Neural cell (in vitro differentiated cells): ENCODE data around the gene FAM216B. TPM values are rescaled to one million over a fixed set of nuclear protein-coding genes. Genes with fewer than 3 reads are reported as not detected.

ENCODE experiments used
- H2AFZ ChIP-seq: fragments of 200-600, 300-800 bp; sonication (generic), shearing (Covaris generic); 2 replicates; pipeline ENCODE4 v1.6.0; 2014; ENCODE audit warnings: low read depth, mild to moderate bottlenecking, antibody characterized with exemption, low read length, moderate library complexity
- H3F3A ChIP-seq: fragments of 200-600 bp; shearing (Covaris generic); 2 replicates; pipeline ENCODE4 v1.6.1; 2016; ENCODE audit warnings: mild to moderate bottlenecking, moderate library complexity, mixed read lengths, antibody characterized with exemption, low read length; ENCODE audit not compliant: insufficient read depth, poor library complexity, severe bottlenecking
- H3K27ac ChIP-seq: fragments of 200-600, 300-800 bp; sonication (generic), shearing (Covaris generic); 2 replicates; pipeline ENCODE4 v1.5.1; 2014; ENCODE audit warnings: mild to moderate bottlenecking, low read length, moderate library complexity
- H3K27me3 ChIP-seq: fragments of 300-800, 200-600 bp; sonication (generic), shearing (Covaris generic); 2 replicates; pipeline ENCODE4 v1.6.0; 2014; ENCODE audit warnings: mild to moderate bottlenecking, low read depth, low read length, moderate library complexity; ENCODE audit not compliant: insufficient read depth
- H3K36me3 ChIP-seq: fragments of 300-800, 200-600 bp; sonication (generic), shearing (Covaris generic); 2 replicates; pipeline ENCODE4 v1.5.1; 2014; ENCODE audit warnings: mild to moderate bottlenecking, antibody characterized with exemption, low read length, moderate library complexity; ENCODE audit not compliant: insufficient read depth
- H3K4me2 ChIP-seq: fragments of 300-800, 200-600 bp; sonication (generic), shearing (Covaris generic); 2 replicates; pipeline ENCODE4 v1.6.0; 2014; ENCODE audit warnings: mild to moderate bottlenecking, low read length
- H3K4me3 ChIP-seq: fragments of 300-800, 200-600 bp; sonication (generic), shearing (Covaris generic); 2 replicates; pipeline ENCODE4 v1.5.1; 2014; ENCODE audit warnings: mild to moderate bottlenecking, low read length, moderate library complexity
- H3K79me2 ChIP-seq: fragments of 200-600 bp; shearing (Covaris generic); replicated peaks from 2 replicates; pipeline ENCODE4 v1.6.0; 2014; ENCODE audit warnings: mild to moderate bottlenecking, low read length, moderate library complexity; ENCODE audit not compliant: insufficient read depth
- H3K9ac ChIP-seq: fragments of 300-800, 200-600 bp; sonication (generic), shearing (Covaris generic); 2 replicates; pipeline ENCODE4 v1.6.1; 2016; ENCODE audit warnings: mild to moderate bottlenecking, low read length, mixed read lengths
- H3K9me2 ChIP-seq: fragments of 200-600 bp; shearing (Covaris generic); 2 replicates; pipeline ENCODE4 v1.6.1; 2016; ENCODE audit warnings: mild to moderate bottlenecking, low read length, mixed read lengths; ENCODE audit not compliant: insufficient read depth
- H3K9me3 ChIP-seq: fragments of 200-600, 300-800 bp; sonication (generic), shearing (Covaris generic); 2 replicates; pipeline ENCODE4 v1.6.1; 2016; ENCODE audit warnings: mild to moderate bottlenecking, mixed run types, low read length, moderate library complexity, mixed read lengths
- H4K20me1 ChIP-seq: fragments of 200-600 bp; shearing (Covaris generic); 2 replicates; pipeline ENCODE4 v1.6.1; 2016; ENCODE audit warnings: mild to moderate bottlenecking, mixed run types; ENCODE audit not compliant: insufficient read depth
- EP300 ChIP-seq: fragments of 450-650 bp; conservative IDR thresholded peaks from 2 replicates; pipeline ENCODE4 v1.6.1; 2014; ENCODE audit warnings: antibody characterized with exemption, mild to moderate bottlenecking, moderate library complexity; ENCODE audit not compliant: poor library complexity, severe bottlenecking
- EZH2 ChIP-seq: fragments of 200-600, 300-800 bp; shearing (Covaris generic), sonication (generic); IDR thresholded peaks from 2 replicates; pipeline ENCODE4 v1.6.1; 2014; ENCODE audit warnings: antibody characterized with exemption, low read length, borderline replicate concordance, mild to moderate bottlenecking; ENCODE audit not compliant: insufficient read depth, poor library complexity, severe bottlenecking
- MXI1 ChIP-seq: fragments of 450-650 bp; conservative IDR thresholded peaks from 2 replicates; pipeline ENCODE4 v1.6.1; 2014; ENCODE audit warnings: antibody characterized with exemption, mild to moderate bottlenecking; ENCODE audit not compliant: poor library complexity, severe bottlenecking
- POLR2AphosphoS5 ChIP-seq: IDR thresholded peaks from 2 replicates; pipeline ENCODE4 v1.6.1; 2012
- RAD21 ChIP-seq: fragments of 450-650 bp; conservative IDR thresholded peaks from 2 replicates; pipeline ENCODE4 v1.6.1; 2014; ENCODE audit warnings: antibody characterized with exemption, mild to moderate bottlenecking, moderate library complexity
- SMC3 ChIP-seq: fragments of 450-650 bp; conservative IDR thresholded peaks from 2 replicates; pipeline ENCODE4 v1.6.1; 2014; ENCODE audit warnings: antibody characterized with exemption, mild to moderate bottlenecking, moderate library complexity; ENCODE audit not compliant: poor library complexity
- TAF1 ChIP-seq: IDR thresholded peaks from 2 replicates; pipeline ENCODE4 v1.6.1; 2012; ENCODE audit warnings: low read depth
- polyA plus RNA-seq: library from polyadenylated mRNA; depleted of rRNA; stranded (reverse); fragments of >200 nt; gene quantifications from 2 replicates; pipeline ENCODE4 v1.2.3, GENCODE V29; 2014
- TF ChIP-seq, protein P1 (sequence below): IDR thresholded peaks from 2 replicates; pipeline ENCODE4 v1.6.1; 2012; ENCODE audit warnings: borderline replicate concordance
- TF ChIP-seq, protein P2 (sequence below): fragments of 450-650 bp; IDR thresholded peaks from 2 replicates; pipeline ENCODE4 v1.5.1; 2014; ENCODE audit warnings: antibody characterized with exemption, mild to moderate bottlenecking, moderate library complexity; ENCODE audit not compliant: poor library complexity, severe bottlenecking

Gene FAM216B
- polyA plus RNA-seq, 1 donor from 2014 or later = not detected

DNA sequence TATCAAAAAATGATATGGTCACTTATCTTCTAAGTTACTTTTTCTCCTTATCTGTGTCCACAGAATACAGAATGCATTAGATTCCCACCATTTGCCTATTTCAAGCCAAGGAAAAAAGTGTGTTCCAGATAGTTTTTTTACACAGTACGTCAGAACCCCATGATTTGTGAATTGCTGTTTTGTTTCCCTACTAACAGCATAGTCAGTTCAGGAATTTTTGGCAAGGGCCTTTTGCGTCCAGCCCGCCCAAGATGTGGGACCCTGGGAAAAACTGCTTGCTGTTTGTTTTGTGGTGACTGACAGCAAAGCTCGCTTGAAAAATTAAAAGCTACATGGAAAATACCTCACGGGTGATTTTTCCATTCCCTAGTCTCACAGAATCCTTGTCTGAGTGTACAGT, 20.4 kb upstream of the FAM216B start:
- H3K79me2 ChIP-seq = no peaks in the 10 kb centered on the region
- no peak overlapping the region for H3K4me2 ChIP-seq
- H3F3A ChIP-seq = no peaks in the 10 kb centered on the region
- no peak overlapping the region for H3K4me3 ChIP-seq
- H4K20me1 ChIP-seq = no peaks in the 10 kb centered on the region
- TF ChIP-seq EZH2 (no peak), TAF1 (no peak), MXI1 (no peak), EP300 (no peak), POLR2AphosphoS5 (no peak), SMC3 (no peak), RAD21 (no peak)
- TF ChIP-seq, protein P1, sequence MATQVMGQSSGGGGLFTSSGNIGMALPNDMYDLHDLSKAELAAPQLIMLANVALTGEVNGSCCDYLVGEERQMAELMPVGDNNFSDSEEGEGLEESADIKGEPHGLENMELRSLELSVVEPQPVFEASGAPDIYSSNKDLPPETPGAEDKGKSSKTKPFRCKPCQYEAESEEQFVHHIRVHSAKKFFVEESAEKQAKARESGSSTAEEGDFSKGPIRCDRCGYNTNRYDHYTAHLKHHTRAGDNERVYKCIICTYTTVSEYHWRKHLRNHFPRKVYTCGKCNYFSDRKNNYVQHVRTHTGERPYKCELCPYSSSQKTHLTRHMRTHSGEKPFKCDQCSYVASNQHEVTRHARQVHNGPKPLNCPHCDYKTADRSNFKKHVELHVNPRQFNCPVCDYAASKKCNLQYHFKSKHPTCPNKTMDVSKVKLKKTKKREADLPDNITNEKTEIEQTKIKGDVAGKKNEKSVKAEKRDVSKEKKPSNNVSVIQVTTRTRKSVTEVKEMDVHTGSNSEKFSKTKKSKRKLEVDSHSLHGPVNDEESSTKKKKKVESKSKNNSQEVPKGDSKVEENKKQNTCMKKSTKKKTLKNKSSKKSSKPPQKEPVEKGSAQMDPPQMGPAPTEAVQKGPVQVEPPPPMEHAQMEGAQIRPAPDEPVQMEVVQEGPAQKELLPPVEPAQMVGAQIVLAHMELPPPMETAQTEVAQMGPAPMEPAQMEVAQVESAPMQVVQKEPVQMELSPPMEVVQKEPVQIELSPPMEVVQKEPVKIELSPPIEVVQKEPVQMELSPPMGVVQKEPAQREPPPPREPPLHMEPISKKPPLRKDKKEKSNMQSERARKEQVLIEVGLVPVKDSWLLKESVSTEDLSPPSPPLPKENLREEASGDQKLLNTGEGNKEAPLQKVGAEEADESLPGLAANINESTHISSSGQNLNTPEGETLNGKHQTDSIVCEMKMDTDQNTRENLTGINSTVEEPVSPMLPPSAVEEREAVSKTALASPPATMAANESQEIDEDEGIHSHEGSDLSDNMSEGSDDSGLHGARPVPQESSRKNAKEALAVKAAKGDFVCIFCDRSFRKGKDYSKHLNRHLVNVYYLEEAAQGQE = no peak
- TF ChIP-seq, protein P2, sequence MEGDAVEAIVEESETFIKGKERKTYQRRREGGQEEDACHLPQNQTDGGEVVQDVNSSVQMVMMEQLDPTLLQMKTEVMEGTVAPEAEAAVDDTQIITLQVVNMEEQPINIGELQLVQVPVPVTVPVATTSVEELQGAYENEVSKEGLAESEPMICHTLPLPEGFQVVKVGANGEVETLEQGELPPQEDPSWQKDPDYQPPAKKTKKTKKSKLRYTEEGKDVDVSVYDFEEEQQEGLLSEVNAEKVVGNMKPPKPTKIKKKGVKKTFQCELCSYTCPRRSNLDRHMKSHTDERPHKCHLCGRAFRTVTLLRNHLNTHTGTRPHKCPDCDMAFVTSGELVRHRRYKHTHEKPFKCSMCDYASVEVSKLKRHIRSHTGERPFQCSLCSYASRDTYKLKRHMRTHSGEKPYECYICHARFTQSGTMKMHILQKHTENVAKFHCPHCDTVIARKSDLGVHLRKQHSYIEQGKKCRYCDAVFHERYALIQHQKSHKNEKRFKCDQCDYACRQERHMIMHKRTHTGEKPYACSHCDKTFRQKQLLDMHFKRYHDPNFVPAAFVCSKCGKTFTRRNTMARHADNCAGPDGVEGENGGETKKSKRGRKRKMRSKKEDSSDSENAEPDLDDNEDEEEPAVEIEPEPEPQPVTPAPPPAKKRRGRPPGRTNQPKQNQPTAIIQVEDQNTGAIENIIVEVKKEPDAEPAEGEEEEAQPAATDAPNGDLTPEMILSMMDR = no peak
- no peaks in the 10 kb centered on the region for H3K9me2 ChIP-seq
- no peak overlapping the region for H3K27ac ChIP-seq
- H3K9ac ChIP-seq = no peak overlapping the region
- no peaks in the 10 kb centered on the region for H3K9me3 ChIP-seq
- H2AFZ ChIP-seq = no peak overlapping the region
- H3K36me3 ChIP-seq = no peaks in the 10 kb centered on the region
- H3K27me3 ChIP-seq = no peaks in the 10 kb centered on the region

DNA sequence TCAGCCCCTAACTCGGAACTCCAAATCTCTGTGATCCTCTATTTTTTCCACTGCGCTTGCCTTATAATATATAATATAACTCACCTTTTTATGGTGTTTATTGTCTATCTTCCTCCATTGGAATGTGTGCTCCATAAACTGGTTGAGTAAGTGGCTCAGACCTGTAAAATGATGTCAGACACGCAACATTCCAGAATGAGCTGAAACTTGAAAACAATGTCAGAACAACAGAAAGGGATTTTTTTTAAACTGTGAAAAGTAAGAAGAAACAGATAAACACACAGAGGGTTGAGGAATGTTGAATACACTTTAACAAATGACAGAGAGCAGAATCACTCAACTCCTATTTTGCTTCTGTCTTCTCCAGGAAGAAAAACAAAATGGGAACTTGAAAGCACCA, 19.1 kb upstream of the FAM216B start:
- TF ChIP-seq RAD21 = no peak
- TF ChIP-seq, protein P2 = no peak
- TF ChIP-seq TAF1 = no peak
- TF ChIP-seq, protein P1 = no peak
- no peak for TF ChIP-seq EP300
- TF ChIP-seq SMC3 = no peak
- TF ChIP-seq MXI1 = no peak
- TF ChIP-seq EZH2 = no peak
- TF ChIP-seq POLR2AphosphoS5 = no peak
- Histone ChIP-seq H3K9me3 (no peaks in the 10 kb centered on the region), H3K9ac (no peak overlapping the region), H3K27me3 (no peaks in the 10 kb centered on the region), H3K9me2 (no peaks in the 10 kb centered on the region), H3K4me3 (no peak overlapping the region), H3K4me2 (no peak overlapping the region), H3F3A (no peaks in the 10 kb centered on the region), H3K36me3 (no peaks in the 10 kb centered on the region), H3K79me2 (no peaks in the 10 kb centered on the region), H4K20me1 (no peaks in the 10 kb centered on the region), H2AFZ (no peak overlapping the region), H3K27ac (no peak overlapping the region)
